ENCODE measurements around the gene HTD2.

Gene HTD2

DNA sequence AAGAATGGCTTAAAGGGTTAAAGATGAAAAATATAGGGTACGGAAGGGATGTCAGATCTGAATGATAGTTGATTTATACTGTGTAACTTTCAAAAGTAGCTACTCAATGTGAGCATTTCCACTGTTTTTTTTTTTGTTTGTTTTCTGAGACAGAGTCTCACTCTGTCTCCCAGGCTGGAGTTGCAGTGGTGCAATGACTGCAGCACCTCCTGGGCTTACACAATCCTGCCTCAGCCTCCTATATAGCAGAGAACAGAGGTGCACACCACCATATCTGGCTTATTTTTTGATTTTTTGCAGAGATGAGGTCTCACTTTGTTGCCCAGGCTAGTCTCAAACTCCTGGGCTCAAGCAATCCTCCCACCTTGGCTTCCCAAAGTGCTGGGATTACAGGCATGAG, 16.5 kb downstream of the HTD2 start:
- Histone ChIP-seq H3K36me3 (ENCODE audit: insufficient read depth, low read length) (0 out of 2 replicates have a peak, but pooled peaks cover 3% of the 10 kb centered on the region), H3K79me2 (ENCODE audit: control insufficient read depth, insufficient read depth, low read length, unreplicated experiment) (no peaks in the 10 kb centered on the region), H2AFZ (ENCODE audit: low read length, unreplicated experiment) (no peak overlapping the region), H3K27me3 (ENCODE audit: insufficient read depth, low read length) (no peaks in the 10 kb centered on the region), H3K27ac (ENCODE audit: low read depth, low read length) (no peak overlapping the region), H3K4me3 (ENCODE audit: low read depth, low read length) (no peak overlapping the region), H3K4me1 (ENCODE audit: control insufficient read depth, insufficient read depth, low read length, unreplicated experiment) (peaks cover 27% of the 10 kb centered on the region)

DNA sequence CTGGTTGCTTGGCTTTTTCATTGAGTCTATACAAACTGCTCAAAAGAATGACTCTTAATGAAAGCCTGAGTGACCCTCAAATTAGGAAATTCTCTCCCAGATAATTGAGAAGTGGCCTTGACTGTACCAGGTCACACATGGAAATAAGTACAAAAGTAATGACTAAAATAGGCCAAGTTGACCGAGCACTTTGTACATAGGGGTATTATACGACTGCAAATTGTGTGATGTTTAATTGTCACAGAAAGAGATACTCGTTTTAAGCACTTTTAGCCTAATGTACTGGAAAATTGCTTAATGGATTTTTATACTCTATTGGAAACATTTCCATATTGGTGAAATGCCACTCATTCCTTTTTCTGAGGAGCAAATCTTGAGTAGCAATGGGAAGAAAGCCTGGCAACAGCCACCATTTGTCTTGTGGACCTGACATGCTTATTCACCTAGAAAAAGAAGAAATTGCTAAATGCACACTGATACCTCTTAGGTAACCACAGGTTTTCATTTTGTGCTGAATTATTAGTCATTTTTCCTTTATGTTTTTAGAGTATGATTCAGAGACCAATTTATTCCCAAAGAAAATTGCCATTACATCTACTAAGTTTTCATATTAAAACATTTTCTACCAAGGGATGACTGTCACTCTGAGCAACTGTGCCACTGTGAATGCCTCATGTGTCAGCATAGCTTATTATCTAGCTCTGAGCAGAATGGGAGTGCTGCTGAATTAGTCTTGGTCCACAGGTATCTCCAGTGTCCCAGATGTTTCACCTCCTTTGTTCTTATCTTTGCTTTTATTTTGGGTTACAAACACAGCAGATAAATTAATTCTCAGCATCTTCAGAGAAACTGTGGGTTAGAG, 17.4 kb downstream of the HTD2 start:
- H3K27me3 ChIP-seq (ENCODE audit: insufficient read depth, low read length), result no peaks in the 10 kb centered on the region
- H3K36me3 ChIP-seq (ENCODE audit: insufficient read depth, low read length), result 0 out of 2 replicates have a peak, but pooled peaks cover 3% of the 10 kb centered on the region
- H3K27ac ChIP-seq (ENCODE audit: low read depth, low read length), result peak overlapping the region; percentile 14; the same call in 1 of the 2 replicates
- peaks cover 27% of the 10 kb centered on the region for H3K4me1 ChIP-seq (ENCODE audit: control insufficient read depth, insufficient read depth, low read length, unreplicated experiment)
- H3K79me2 ChIP-seq (ENCODE audit: control insufficient read depth, insufficient read depth, low read length, unreplicated experiment), result no peaks in the 10 kb centered on the region
- H2AFZ ChIP-seq (ENCODE audit: low read length, unreplicated experiment), result no peak overlapping the region
- no peak overlapping the region for H3K4me3 ChIP-seq (ENCODE audit: low read depth, low read length)

DNA sequence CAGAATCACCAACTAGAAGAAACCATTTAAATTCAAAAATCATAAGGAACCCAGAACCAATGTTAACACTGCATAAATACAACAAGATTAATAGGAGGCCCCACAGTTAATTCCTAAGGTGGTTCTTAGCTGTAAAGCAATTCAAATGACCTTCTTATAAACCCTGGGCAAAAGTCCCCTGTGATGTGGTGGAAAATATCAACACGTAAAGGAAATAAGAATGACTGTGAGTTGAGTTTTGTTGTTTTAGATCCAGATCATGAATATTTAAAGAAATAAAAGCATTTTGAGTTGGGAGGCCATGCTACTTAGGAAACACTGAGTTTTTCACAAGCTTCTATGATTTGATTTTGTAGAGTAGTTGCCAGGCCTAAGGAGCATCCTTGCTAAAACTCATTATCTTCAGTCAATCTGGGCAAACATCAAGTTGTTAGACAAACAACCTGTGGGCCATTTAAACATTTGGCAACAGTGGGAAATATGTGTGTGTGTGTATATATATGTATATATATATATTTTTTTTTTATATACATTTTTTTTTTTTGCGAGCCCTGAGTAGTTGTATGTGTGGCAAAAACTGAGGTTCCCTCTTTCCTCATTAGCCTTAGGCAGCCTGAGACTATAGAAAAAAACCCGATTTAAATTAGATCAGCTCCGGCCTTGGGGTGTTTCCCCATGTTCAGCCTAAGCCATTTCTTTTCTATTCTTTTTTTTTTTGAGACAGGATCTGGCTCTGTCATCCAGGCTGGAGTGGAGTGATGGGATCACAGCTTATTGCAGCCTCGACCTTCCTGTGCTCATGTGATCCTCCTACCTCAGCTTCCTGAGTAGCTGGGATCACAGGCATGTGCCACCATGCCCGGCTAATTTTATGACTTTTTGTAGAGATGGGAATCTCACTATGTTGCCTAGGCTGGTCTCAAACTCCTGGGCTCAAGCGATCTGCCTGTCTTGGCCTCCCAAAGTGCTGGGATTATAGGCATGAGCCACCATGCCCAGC, 18.4 kb downstream of the HTD2 start:
- Histone ChIP-seq H3K4me1 (ENCODE audit: control insufficient read depth, insufficient read depth, low read length, unreplicated experiment) (peaks cover 27% of the 10 kb centered on the region), H3K79me2 (ENCODE audit: control insufficient read depth, insufficient read depth, low read length, unreplicated experiment) (no peaks in the 10 kb centered on the region), H2AFZ (ENCODE audit: low read length, unreplicated experiment) (peak overlapping the region; percentile 66), H3K27ac (ENCODE audit: low read depth, low read length) (peak overlapping the region; percentile 64), H3K27me3 (ENCODE audit: insufficient read depth, low read length) (no peaks in the 10 kb centered on the region), H3K4me3 (ENCODE audit: low read depth, low read length) (no peak overlapping the region), H3K36me3 (ENCODE audit: insufficient read depth, low read length) (0 out of 2 replicates have a peak, but pooled peaks cover 3% of the 10 kb centered on the region)

DNA sequence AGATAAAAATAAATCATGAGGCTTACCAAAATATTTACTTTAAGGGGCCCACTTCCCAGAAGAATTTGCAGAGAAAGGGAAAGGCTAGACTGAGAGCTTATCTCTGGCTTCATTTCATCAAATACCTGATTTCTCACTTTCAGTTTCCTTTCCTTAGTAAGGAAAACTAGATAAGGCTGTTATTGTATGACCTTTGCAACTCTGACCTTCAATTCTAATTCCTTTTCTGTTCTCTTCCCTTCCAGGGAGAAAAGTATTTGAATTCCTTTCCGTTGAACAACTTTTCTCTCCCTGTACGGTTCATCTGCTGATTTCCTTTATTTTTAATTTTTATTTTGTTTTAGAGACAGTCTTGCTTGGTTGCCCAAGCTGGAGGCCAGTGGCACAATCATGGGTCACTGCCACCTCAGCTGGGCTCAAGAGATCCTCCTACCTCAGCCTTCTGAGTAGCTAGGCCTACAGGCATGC, 19.2 kb downstream of the HTD2 start:
- peaks cover 30% of the 10 kb centered on the region for H3K4me1 ChIP-seq (ENCODE audit: control insufficient read depth, insufficient read depth, low read length, unreplicated experiment)
- H2AFZ ChIP-seq (ENCODE audit: low read length, unreplicated experiment), result peak overlapping the region; percentile 66
- H3K79me2 ChIP-seq (ENCODE audit: control insufficient read depth, insufficient read depth, low read length, unreplicated experiment), result no peaks in the 10 kb centered on the region
- H3K27me3 ChIP-seq (ENCODE audit: insufficient read depth, low read length), result no peaks in the 10 kb centered on the region
- H3K36me3 ChIP-seq (ENCODE audit: insufficient read depth, low read length), result 0 out of 2 replicates have a peak, but pooled peaks cover 3% of the 10 kb centered on the region
- no peak overlapping the region for H3K4me3 ChIP-seq (ENCODE audit: low read depth, low read length)
- peak overlapping the region; percentile 64 for H3K27ac ChIP-seq (ENCODE audit: low read depth, low read length)

DNA sequence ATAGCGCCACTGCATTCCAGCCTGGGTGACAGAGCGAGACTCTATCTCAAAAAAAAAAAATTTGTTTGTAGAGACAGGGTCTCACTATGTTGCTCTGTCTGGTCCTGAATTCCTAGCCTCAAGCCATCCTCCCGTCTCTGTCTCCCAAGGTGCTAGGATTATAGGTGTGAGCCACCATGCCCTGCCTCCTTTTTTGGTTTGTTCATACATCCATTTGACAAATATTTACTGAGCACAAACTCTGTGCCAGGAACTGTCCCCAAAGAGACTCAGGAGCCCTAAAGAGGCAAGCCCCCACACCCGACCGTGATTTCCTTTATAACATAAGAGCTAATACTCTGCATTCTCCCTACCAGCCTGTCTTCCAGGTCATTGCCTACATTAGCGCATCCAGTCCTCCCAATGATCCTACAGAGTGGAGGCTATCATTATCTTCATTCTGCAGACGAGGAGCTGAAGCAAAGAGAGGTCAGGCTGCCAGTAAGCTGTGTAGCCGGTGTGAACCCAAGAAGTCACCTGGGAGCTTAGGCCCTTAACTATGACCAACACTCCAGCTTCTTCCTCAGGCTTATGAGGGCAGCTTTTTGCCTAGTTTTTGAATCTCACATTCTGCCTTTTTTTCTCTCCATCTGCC, 20.1 kb downstream of the HTD2 start:
- Histone ChIP-seq H3K36me3 (ENCODE audit: insufficient read depth, low read length) (no peaks in the 10 kb centered on the region), H3K27ac (ENCODE audit: low read depth, low read length) (no peak overlapping the region), H3K27me3 (ENCODE audit: insufficient read depth, low read length) (no peaks in the 10 kb centered on the region), H3K79me2 (ENCODE audit: control insufficient read depth, insufficient read depth, low read length, unreplicated experiment) (no peaks in the 10 kb centered on the region), H3K4me3 (ENCODE audit: low read depth, low read length) (no peak overlapping the region), H3K4me1 (ENCODE audit: control insufficient read depth, insufficient read depth, low read length, unreplicated experiment) (peaks cover 34% of the 10 kb centered on the region), H2AFZ (ENCODE audit: low read length, unreplicated experiment) (no peak overlapping the region)

DNA sequence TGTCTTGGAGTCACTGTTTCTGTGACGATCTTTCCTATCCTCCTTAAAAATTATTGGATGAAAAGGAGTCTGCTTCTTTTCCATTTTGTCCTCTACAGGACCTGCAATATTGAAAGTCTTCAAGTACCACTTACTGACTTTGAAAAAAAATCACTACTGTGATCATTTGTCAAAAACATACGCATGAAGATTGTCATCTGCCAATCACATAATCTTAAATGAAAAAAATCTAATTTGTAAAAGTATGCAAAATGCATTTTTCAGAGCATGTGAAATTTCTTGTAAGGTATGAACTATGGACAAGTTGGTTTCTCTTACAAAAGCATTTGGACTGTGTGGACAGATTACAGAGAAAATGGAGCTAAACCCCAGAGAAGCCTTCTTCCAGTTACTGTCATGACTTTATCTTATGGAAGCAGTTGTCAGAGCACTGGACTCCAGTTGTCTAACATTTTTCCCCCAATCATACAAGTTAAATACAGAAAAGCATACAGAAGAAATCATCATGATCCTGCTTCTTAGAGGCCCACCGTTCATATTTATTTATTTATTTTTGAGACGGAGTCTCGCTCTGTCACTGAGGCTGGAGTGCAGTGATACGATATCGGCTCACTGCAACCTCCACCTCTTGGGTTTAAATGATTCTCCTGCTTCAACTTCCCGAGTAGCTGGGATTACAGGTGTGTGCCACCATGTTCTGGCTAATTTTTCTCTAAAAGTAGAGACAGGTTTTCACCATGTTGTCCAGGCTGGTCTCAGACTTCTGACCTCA, 23.0 kb downstream of the HTD2 start:
- Histone ChIP-seq H3K27me3 (ENCODE audit: insufficient read depth, low read length) (no peaks in the 10 kb centered on the region), H2AFZ (ENCODE audit: low read length, unreplicated experiment) (no peak overlapping the region), H3K79me2 (ENCODE audit: control insufficient read depth, insufficient read depth, low read length, unreplicated experiment) (peaks cover 18% of the 10 kb centered on the region), H3K36me3 (ENCODE audit: insufficient read depth, low read length) (no peaks in the 10 kb centered on the region), H3K4me3 (ENCODE audit: low read depth, low read length) (no peak overlapping the region), H3K27ac (ENCODE audit: low read depth, low read length) (no peak overlapping the region), H3K4me1 (ENCODE audit: control insufficient read depth, insufficient read depth, low read length, unreplicated experiment) (peaks cover 22% of the 10 kb centered on the region)

DNA sequence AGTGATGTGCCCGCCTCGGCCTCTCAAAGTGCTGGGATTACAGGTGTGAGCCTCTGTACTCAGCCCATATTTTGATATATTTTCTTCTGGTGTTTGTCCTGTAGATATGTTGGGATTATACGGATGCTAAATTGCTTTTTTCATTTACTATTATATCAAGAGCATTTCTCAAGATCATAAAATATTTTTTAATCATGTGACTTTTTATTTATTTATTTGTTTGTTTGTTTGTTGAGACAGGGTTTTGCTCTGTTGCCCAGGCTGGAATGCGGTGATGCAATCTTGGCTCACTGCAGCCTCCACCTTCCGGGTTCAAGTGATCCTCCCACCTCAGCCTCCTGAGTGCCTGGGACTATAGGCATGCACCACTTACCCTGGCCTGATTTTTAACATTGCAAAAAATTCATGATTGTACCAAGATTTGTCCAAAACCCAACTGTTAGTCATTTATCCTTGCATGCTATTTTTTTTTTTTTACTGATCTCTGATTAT, 23.6 kb downstream of the HTD2 start:
- H3K27ac ChIP-seq (ENCODE audit: low read depth, low read length), result no peak overlapping the region
- H3K27me3 ChIP-seq (ENCODE audit: insufficient read depth, low read length), result no peaks in the 10 kb centered on the region
- H3K4me3 ChIP-seq (ENCODE audit: low read depth, low read length), result no peak overlapping the region
- no peaks in the 10 kb centered on the region for H3K36me3 ChIP-seq (ENCODE audit: insufficient read depth, low read length)
- peak overlapping the region; percentile 82 for H2AFZ ChIP-seq (ENCODE audit: low read length, unreplicated experiment)
- H3K4me1 ChIP-seq (ENCODE audit: control insufficient read depth, insufficient read depth, low read length, unreplicated experiment), result peaks cover 21% of the 10 kb centered on the region
- peaks cover 22% of the 10 kb centered on the region for H3K79me2 ChIP-seq (ENCODE audit: control insufficient read depth, insufficient read depth, low read length, unreplicated experiment)

DNA sequence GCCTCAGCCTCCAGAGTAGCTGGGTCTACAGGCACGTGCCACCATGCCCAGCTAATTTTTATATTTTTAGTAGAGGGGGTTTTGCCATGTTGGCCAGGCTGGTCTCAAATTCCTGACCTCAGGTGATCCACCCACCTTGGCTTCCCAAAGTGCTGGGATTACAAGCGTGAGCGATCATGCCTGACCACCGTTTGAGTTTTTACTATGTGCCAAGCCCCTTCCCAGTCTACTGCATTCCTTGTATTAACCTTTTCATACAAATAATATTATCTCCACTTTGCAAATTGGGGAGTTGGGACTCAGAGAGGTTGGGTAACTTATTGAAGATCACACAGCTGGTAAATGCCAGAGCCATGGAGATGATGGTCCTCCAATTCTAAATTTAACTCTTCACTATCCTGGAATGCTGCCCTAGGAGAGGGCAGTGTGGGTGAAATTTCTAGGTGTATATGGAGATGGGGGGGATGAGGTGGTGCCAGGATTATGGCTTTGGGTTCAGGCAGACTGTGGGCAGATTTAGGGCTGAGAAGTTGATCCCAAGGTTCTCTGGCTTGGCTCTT, 25.4 kb downstream of the HTD2 start:
- H3K4me3 ChIP-seq (ENCODE audit: low read depth, low read length), result peak overlapping the region; percentile 81; the same call in 1 of the 2 replicates
- H3K4me1 ChIP-seq (ENCODE audit: control insufficient read depth, insufficient read depth, low read length, unreplicated experiment), result peaks cover 26% of the 10 kb centered on the region
- peaks cover 26% of the 10 kb centered on the region for H3K79me2 ChIP-seq (ENCODE audit: control insufficient read depth, insufficient read depth, low read length, unreplicated experiment)
- no peaks in the 10 kb centered on the region for H3K27me3 ChIP-seq (ENCODE audit: insufficient read depth, low read length)
- H3K36me3 ChIP-seq (ENCODE audit: insufficient read depth, low read length), result no peaks in the 10 kb centered on the region
- H3K27ac ChIP-seq (ENCODE audit: low read depth, low read length), result no peak overlapping the region
- no peak overlapping the region for H2AFZ ChIP-seq (ENCODE audit: low read length, unreplicated experiment)

DNA sequence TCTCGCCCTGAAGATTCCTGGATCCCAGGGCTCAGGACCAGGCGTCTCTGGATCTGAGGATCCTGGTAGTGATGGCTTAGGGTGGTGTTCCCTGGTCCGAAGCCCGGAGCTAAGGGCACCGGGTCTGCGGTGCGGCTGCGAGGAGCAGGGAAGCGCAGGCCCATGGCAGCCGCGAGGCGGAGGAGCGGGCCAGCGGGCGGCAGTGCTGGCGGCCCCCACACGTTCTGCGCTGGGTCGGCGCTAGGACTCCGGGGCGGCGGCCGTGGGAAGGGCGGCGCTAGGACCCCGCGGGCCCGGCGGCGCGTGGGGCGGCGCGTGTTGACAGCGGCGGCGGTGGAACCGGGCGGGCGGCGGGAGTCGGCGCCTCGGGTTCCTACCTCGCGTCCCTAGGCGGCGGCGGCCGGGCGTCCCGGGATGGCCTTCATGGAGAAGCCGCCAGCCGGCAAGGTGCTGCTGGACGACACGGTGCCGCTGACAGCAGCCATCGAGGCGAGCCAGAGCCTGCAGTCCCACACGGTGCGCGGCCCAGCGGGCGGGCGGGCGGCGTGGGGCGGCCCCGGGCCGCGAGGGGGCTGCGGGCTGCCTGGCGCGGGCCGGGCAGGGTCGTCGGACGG, 26.4 kb downstream of the HTD2 start, which contains the start of gene PXK:
Gene PXK, plus strand, starts transcription at position 318 of the 614 bp plus-strand sequence. Its CDS starts 97 bp downstream, at position 415.
- Histone ChIP-seq H3K4me3 (ENCODE audit: low read depth, low read length) (peak within 1 kb of the TSS; percentile 81), H3K27me3 (ENCODE audit: insufficient read depth, low read length) (no peaks in the 10 kb centered on the region), H2AFZ (ENCODE audit: low read length, unreplicated experiment) (peak within 1 kb of the TSS; percentile 100), H3K36me3 (ENCODE audit: insufficient read depth, low read length) (no peaks in the 10 kb centered on the region), H3K79me2 (ENCODE audit: control insufficient read depth, insufficient read depth, low read length, unreplicated experiment) (peaks cover 36% of the 10 kb centered on the region), H3K27ac (ENCODE audit: low read depth, low read length) (peak within 1 kb of the TSS; percentile 98), H3K4me1 (ENCODE audit: control insufficient read depth, insufficient read depth, low read length, unreplicated experiment) (peaks cover 32% of the 10 kb centered on the region)
